Heart left ventricle (tissue), 13 donors: ENCODE measurements around the gene PRKAG2.

Experiments
- POLR2A ChIP-seq, 2 donors: fragments of 450-650 bp; IDR thresholded peaks; one replicate each; pipeline ENCODE4 v1.6.1; 2017; ENCODE audit warnings: antibody characterized with exemption in 2 of 2, mild to moderate bottlenecking in 2 of 2, moderate library complexity in 2 of 2
- TF ChIP-seq, protein P1 (sequence below), 12 donors: fragments of 200-600 bp; sonication (generic) in 4 of 12; IDR thresholded peaks; one replicate each; pipeline versions ENCODE4 v1.5.0 to v1.8.0; 2018 to 2022; ENCODE audit warnings: antibody characterized with exemption in 12 of 12, mild to moderate bottlenecking in 5 of 12
- donor health status: ischemic (EF 13 %, LVEDD 7.1; RV severe dilation, severe dysfunction).
- donor health status: DM: no; HTN: yes; CAD: no.
- donor health status: DM: no; HTN: no; CAD: no.
- donor health status: ischemic (EF 25% LVEDD 6.9; RV normal size, moderate dysfunction).
- donor health status: ischemic (EF 25% LVEDD 5.7; RV mildly dilated, moderate dysfunction).
- donor health status: ischemic (EF 35%, LVEDD 5.7; RV mildly dilated, moderate dysfunction).
- donor health status: nonischemic (EF 11% LVEDD 7.7; RV severe dilation, severe dysfunction).
- donor health status: DM: yes; HTN: yes; CAD: no.
- donor health status: PGD.
- donor health status: ischemic (EF 29% LVEDD 5.4; RV normal size, mild dysfunction).
- donor health status: nonischemic (EF 23%, LVEDD 6.1; RV moderate dilation, normal function).

DNA sequence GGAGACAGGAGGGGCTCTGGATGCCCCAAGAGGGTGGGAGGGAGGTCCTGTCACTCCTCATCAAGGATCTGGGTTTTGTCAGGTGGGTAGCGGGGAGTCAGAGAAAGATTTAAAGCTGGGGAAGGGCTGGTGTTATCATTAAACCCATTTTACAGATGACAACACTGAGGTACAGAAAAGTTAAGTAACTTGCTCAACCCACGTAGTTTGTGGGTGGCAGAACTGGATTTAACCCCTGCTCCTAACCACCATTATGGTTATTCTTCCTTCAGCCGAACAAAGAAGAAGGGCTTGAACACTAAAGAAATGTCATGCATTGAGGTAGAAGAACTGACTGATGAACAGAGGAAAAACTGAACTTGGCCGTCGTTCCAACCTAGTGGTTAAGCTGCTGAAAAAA lies 24.9 kb upstream of the PRKAG2 start:
- TF ChIP-seq, protein P1, sequence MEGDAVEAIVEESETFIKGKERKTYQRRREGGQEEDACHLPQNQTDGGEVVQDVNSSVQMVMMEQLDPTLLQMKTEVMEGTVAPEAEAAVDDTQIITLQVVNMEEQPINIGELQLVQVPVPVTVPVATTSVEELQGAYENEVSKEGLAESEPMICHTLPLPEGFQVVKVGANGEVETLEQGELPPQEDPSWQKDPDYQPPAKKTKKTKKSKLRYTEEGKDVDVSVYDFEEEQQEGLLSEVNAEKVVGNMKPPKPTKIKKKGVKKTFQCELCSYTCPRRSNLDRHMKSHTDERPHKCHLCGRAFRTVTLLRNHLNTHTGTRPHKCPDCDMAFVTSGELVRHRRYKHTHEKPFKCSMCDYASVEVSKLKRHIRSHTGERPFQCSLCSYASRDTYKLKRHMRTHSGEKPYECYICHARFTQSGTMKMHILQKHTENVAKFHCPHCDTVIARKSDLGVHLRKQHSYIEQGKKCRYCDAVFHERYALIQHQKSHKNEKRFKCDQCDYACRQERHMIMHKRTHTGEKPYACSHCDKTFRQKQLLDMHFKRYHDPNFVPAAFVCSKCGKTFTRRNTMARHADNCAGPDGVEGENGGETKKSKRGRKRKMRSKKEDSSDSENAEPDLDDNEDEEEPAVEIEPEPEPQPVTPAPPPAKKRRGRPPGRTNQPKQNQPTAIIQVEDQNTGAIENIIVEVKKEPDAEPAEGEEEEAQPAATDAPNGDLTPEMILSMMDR (IDR thresholded peaks at IDR 0.05), result no peak
- no peak for TF ChIP-seq POLR2A (IDR thresholded peaks at IDR 0.05)
